HG03097 (cell line): ENCODE measurements around the gene SYS1.

Source experiments
- ATAC-seq: cut with Tn5 transposase; IDR thresholded peaks from one replicate; pipeline ENCODE4 v1.9.1; 2021; ENCODE audit not compliant: unreplicated experiment, low FRiP score

SYS1 gene

DNA sequence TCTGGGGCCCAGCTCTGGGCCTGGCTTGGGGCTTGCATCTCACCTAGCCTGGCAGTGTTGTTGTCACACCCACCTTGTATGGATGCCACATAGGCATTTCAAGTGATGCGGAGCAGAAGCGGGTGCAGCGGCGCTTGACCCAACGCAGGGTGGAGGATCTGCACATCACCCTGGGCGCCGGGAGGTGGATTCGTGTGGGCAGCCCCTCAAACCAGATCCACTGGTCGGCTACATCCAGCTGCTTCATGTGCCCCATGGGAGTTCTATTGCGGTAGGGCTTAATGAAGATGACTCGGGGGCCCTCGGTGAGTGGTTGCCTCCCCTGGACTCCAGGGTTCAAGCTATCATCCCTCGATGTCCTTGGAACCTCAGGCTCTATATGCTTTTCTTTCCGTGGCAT is 12.0 kb downstream of the SYS1 start:
- no peak for ATAC-seq

GRCh38 chr20:45377269-45377668 is 14.3 kb downstream of the SYS1 start:
- no peak for ATAC-seq

- ATAC-seq: no peak
Measured at GRCh38 chr20:45378191-45378590, 15.2 kb downstream of the SYS1 start, which contains the start of gene TP53TG5. Gene TP53TG5, minus strand, starts transcription at chr20:45378325. Its CDS starts 89 bp downstream, at chr20:45378236.

DNA sequence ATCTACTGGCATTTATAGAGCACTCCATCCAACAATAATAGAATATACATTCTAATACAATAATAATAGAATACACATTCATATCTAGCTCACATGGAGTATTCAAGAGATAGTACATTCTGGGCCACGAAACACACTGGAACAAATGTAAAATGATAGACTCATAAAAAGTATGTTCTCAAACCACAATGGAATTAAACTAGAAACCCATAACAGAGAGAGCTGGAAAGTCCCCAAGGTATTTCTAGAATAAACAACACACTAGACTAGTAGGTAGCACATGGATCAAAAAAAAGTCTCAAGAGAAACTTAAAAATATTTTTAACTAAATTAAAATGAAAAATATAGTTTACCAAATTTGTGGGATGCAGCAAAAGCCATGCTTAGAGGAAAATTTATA is 24.3 kb downstream of the SYS1 start:
- ATAC-seq: no peak

DNA sequence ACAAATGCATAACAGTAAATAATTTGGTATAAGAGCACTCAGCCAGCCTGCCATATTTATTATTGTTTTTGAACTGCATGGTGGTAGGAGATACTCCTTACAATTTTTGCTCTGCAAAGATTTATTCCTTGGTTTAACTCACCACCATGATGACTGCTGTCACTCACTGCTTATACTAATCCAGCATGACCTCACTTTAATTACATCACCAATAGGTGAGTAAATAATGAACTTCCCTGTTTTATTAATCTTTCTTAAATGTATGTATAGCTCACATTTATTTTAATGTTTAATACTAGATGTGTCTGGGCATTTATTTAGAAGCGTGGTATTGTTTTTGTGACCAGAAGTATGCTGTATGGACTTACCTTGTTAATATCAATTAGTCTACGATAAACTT is 28.0 kb downstream of the SYS1 start:
- no peak for ATAC-seq

GRCh38 chr20:45391559-45391958 is 28.6 kb downstream of the SYS1 start:
- no peak for ATAC-seq

DNA sequence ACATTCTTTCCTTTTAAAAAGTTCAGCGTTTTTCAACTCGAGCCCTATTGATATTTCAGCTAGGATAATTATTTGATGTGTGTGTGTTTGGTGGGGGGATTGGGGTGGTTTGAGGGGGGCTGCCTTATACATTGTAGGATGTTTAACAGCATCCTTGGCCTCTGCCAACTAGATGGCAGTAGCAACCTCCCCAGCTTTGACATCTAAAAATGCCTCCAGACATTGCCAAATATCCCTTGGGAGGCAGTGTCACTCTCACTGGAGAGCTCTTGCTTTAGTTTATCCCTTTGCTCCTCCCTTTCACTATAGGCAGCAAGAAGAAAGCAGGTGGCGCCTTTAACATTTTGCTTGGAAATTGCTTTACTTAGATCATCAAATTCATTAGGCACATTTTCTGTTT is 29.8 kb downstream of the SYS1 start:
- no peak for ATAC-seq

DNA sequence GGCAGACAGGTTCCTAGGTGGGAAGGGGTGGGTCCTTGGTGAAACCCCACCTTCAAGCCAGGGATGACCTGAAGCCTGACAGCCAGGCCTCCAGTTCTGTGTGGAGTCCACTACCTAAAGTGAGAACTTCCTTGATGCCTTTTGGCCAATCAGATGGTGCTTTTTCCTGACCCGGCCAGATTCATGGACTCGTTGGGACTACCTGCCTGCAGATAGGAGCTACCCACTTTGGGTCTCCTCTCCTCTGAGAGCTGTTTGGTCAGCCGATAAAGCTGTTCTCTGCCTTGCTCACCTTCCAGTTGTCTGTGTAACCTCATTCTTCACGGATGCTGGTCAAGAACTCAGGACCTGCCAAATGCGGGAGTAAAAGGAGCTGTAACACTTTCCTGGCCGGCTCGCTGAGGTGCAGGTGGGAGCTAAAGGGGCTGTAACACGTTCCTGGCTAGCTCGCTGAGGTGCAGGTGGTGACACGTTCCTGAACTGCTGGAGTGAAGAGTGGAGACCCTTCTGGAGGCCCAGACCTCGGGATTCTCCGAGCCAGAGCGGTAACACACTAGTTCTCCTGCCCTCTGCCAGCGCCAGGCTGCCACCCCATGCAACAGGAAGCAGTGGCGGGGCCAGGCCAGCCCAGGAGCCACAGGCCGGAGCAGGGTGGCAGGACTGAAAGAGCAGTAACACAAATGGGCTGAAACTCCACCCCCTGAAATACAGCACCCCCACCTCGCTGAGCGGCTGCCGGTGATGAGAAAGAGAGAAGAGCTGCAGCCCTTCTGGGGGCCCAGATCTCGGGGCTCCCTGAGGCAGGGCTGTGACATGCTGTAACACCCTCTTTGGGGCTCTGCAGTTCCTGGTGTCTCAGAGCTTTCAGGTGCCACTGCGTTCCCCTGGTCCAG is 31.5 kb downstream of the SYS1 start:
- no peak for ATAC-seq

DNA sequence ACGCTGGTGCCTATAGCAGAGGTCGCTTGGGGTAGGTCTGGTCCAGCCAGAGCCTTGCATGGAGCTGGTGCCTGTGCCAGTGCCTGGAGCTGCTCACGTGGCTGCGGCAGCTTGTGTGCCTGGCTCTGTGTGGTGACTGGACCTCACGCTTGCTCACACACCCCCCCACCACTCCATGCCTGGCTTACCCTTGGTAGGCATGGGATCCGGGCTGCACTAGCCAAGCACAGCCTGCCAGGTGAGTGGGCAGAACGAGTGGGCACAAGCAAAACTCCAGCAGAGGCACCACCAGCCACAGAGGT is 32.1 kb downstream of the SYS1 start:
- no peak for ATAC-seq

DNA sequence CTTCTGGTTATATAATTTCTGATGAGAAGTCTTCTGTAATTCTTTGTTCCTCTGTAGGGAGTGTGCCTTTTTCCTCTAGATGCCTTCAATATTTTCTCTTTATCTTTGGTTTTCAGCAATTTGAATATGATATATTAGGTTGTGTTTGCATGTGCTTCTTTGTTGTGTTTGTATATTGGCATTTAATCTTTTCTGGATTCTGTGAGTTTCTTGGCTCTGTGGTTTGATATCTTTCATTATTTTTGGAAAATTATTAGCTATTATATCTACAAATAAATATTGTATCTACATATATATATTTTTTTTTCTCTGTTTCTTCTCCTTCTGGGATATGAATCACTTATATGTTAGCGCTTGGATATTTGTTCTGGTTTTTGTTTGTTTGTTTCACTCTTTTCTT is 36.1 kb downstream of the SYS1 start:
- ATAC-seq: no peak

DNA sequence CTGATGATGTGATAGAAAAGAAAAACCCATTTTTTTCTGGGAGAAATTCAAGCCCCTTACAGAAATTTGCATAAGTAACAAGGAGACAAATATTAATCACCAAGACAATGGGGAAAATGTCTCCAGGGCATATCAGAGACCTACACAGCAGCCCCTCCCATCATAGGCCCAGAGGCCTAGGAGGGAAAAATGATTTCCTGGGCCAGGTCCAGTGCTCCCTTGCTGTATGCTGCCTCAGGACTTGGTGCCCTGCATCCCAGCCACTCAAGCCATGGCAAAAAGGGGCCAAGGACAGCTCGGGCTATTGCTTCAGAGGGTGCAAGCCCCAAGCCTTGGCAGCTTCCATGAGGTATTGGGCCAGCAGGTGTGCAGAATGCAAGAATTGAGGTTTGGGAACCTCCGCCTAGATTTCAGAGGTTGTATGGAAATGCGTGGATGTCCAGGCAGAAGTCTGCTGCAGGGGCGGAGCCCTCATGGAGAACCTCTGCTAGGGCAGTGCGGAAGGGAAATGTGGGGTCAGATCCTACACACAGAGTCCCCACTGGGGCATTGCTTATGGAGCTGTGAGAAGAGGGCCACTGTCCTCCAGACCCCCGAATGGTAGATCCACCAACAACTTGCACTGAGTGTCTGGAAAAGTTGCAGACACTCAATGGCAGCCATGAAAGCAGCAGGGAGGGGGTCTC is 37.5 kb downstream of the SYS1 start:
- ATAC-seq: no peak

- no peak for ATAC-seq
Measured at GRCh38 chr20:45402946-45403345, 40.0 kb downstream of the SYS1 start.

- ATAC-seq: no peak
Measured at GRCh38 chr20:45404438-45404837, 41.5 kb downstream of the SYS1 start.

- ATAC-seq: no peak
Measured at GRCh38 chr20:45405571-45406259, 42.8 kb downstream of the SYS1 start.

GRCh38 chr20:45406260-45407066 is 43.5 kb downstream of the SYS1 start:
- ATAC-seq: no peak

DNA sequence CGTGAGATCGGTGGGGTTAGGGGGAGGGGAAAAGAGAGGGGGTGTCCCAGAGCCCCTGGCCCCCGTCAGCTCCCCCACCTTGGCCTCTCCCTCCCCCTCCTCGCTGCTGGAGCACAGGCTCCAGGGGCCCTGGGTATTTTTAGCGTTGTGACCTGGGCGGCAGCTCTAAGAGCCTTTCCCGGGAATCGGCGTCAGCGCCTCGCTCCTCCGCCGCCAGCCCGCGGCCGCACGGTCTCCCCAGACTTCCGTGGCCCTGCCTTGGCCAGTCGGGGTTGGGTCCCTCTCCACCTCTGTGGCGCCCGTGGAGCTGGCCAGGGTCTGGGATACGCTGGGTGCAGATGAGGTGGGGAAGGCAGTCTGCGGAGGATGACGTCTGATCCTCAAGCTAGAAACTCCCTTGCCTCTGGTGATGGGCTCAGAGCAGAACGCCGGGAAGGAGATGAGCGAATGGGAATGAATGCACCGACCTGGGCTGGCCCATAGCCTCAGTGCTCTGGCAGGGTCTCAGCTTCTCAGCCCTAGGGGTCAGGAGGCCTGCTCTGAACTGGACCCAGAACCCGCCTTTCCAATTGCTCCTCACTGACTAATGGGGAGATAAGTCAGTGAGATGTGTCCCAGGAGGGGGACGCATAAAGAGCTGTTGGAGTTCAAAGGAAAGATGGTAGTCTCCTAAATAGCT is 44.2 kb downstream of the SYS1 start:
- no peak for ATAC-seq

DNA sequence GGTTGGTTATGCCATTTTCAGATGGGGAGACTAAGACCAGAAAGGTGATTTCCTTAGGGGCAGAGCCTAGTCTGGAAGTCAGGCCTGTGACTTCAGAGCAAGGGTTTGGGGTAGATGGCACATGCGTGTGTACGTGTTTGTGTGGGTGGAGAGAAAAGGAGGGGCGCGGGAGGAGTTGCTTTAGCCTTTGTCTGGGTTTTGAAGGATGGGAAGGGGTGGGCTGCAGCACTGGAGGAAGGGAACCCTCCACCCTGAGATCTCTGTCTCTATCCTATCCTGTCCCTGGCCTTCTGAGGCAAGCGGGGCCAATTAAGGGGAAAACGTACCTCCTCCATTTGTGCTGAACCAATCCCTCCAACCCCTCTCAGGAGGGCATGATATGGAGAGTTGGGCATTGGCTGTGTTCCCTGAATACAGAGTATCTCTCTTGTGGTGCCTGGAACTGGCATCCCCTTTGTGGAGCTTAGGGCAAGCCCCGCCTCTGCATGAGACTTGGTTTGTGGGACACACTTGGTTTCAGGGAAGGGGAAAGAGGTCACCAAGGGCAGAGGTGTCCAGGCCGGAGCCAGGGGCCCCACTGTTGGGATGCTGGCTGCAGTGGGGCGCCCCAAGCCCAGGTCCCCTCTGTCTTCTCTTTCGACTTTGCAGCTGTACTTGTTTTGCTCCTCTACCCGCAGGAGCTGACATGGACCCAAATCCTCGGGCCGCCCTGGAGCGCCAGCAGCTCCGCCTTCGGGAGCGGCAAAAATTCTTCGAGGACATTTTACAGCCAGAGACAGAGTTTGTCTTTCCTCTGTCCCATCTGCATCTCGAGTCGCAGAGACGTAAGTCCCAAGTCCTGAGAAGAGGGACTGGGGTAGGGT is 45.1 kb downstream of the SYS1 start, which contains the start of gene DBNDD2:
TSS of gene DBNDD2 (plus strand) at position 507 of the 863 bp plus-strand sequence. CDS start at position 686, 179 bp downstream.
- no peak for ATAC-seq

- no peak for ATAC-seq
Measured at GRCh38 chr20:45408646-45409213, 45.8 kb downstream of the SYS1 start.
